ENCODE data around the gene GABBR2.

Gene GABBR2

GRCh38 chr9:98401140-98402018 lies 307.4 kb downstream of the GABBR2 start:
- Mint-ChIP-seq H3K27ac (no peak overlapping the region), H3K4me3 (no peak overlapping the region), H3K36me3 (no peaks in the 10 kb centered on the region), H3K4me1 (no peaks in the 10 kb centered on the region), H3K27me3 (peaks cover 17% of the 10 kb centered on the region), H3K9me3 (no peaks in the 10 kb centered on the region)
- no peak for DNase-seq
- CTCF ChIA-PET, result no interaction called here

GRCh38 chr9:98399950-98400683 lies 308.6 kb downstream of the GABBR2 start:
- no peak overlapping the region for H3K4me3 Mint-ChIP-seq
- no peak for DNase-seq
- H3K36me3 Mint-ChIP-seq, result no peaks in the 10 kb centered on the region
- H3K9me3 Mint-ChIP-seq, result no peaks in the 10 kb centered on the region
- H3K4me1 Mint-ChIP-seq, result no peaks in the 10 kb centered on the region
- peaks cover 21% of the 10 kb centered on the region for H3K27me3 Mint-ChIP-seq
- CTCF ChIA-PET, result no interaction called here
- H3K27ac Mint-ChIP-seq, result no peak overlapping the region

GRCh38 chr9:98396656-98397055 lies 312.1 kb downstream of the GABBR2 start:
- Mint-ChIP-seq H3K9me3 (no peaks in the 10 kb centered on the region), H3K27me3 (peaks cover 17% of the 10 kb centered on the region), H3K4me3 (no peak overlapping the region), H3K27ac (no peak overlapping the region), H3K36me3 (no peaks in the 10 kb centered on the region), H3K4me1 (peaks cover 2% of the 10 kb centered on the region)
- CTCF ChIA-PET, result no interaction called here
- no peak for DNase-seq

GRCh38 chr9:98396236-98396635 lies 312.5 kb downstream of the GABBR2 start:
- Mint-ChIP-seq H3K27ac (no peak overlapping the region), H3K27me3 (peaks cover 17% of the 10 kb centered on the region), H3K4me1 (peaks cover 6% of the 10 kb centered on the region), H3K9me3 (no peaks in the 10 kb centered on the region), H3K4me3 (no peak overlapping the region), H3K36me3 (no peaks in the 10 kb centered on the region)
- CTCF ChIA-PET, result no interaction called here
- no peak for DNase-seq

GRCh38 chr9:98391867-98392266 lies 316.9 kb downstream of the GABBR2 start:
- Mint-ChIP-seq H3K4me1 (peaks cover 6% of the 10 kb centered on the region), H3K36me3 (no peaks in the 10 kb centered on the region), H3K27me3 (peaks cover 8% of the 10 kb centered on the region), H3K27ac (no peak overlapping the region), H3K4me3 (no peak overlapping the region), H3K9me3 (no peaks in the 10 kb centered on the region)
- no peak for DNase-seq
- CTCF ChIA-PET, result no interaction called here

GRCh38 chr9:98391406-98391805 lies 317.3 kb downstream of the GABBR2 start:
- no peak overlapping the region for H3K4me3 Mint-ChIP-seq
- no peak for DNase-seq
- H3K9me3 Mint-ChIP-seq, result no peaks in the 10 kb centered on the region
- peaks cover 8% of the 10 kb centered on the region for H3K27me3 Mint-ChIP-seq
- peaks cover 6% of the 10 kb centered on the region for H3K4me1 Mint-ChIP-seq
- no peaks in the 10 kb centered on the region for H3K36me3 Mint-ChIP-seq
- CTCF ChIA-PET, result no interaction called here
- no peak overlapping the region for H3K27ac Mint-ChIP-seq

- peaks cover 3% of the 10 kb centered on the region for H3K27me3 Mint-ChIP-seq
- H3K36me3 Mint-ChIP-seq, result no peaks in the 10 kb centered on the region
- no peaks in the 10 kb centered on the region for H3K9me3 Mint-ChIP-seq
- H3K4me1 Mint-ChIP-seq, result no peaks in the 10 kb centered on the region
- no peak overlapping the region for H3K27ac Mint-ChIP-seq
- H3K4me3 Mint-ChIP-seq, result no peak overlapping the region
- no peak for DNase-seq
- CTCF ChIA-PET, result no interaction called here
Observed at GRCh38 chr9:98385751-98386150, 323.0 kb downstream of the GABBR2 start.

GRCh38 chr9:98383758-98384157 lies 325.0 kb downstream of the GABBR2 start:
- CTCF ChIA-PET, result no interaction called here
- H3K27ac Mint-ChIP-seq, result no peak overlapping the region
- no peaks in the 10 kb centered on the region for H3K4me1 Mint-ChIP-seq
- H3K9me3 Mint-ChIP-seq, result no peaks in the 10 kb centered on the region
- no peaks in the 10 kb centered on the region for H3K36me3 Mint-ChIP-seq
- peaks cover 2% of the 10 kb centered on the region for H3K27me3 Mint-ChIP-seq
- no peak overlapping the region for H3K4me3 Mint-ChIP-seq
- no peak for DNase-seq

GRCh38 chr9:98381311-98382103 lies 327.2 kb downstream of the GABBR2 start:
- Mint-ChIP-seq H3K4me1 (no peaks in the 10 kb centered on the region), H3K4me3 (no peak overlapping the region), H3K9me3 (no peaks in the 10 kb centered on the region), H3K27ac (no peak overlapping the region), H3K36me3 (no peaks in the 10 kb centered on the region), H3K27me3 (no peaks in the 10 kb centered on the region)
- DNase-seq, result no peak
- CTCF ChIA-PET, result no interaction called here

- no peak overlapping the region for H3K27ac Mint-ChIP-seq
- no peaks in the 10 kb centered on the region for H3K9me3 Mint-ChIP-seq
- CTCF ChIA-PET, result no interaction called here
- H3K4me3 Mint-ChIP-seq, result no peak overlapping the region
- H3K27me3 Mint-ChIP-seq, result peaks cover 2% of the 10 kb centered on the region
- no peaks in the 10 kb centered on the region for H3K36me3 Mint-ChIP-seq
- H3K4me1 Mint-ChIP-seq, result no peaks in the 10 kb centered on the region
- DNase-seq, result no peak
Observed at GRCh38 chr9:98380065-98380681, 328.6 kb downstream of the GABBR2 start.

- Mint-ChIP-seq H3K4me3 (no peak overlapping the region), H3K36me3 (no peaks in the 10 kb centered on the region), H3K27me3 (peaks cover 4% of the 10 kb centered on the region), H3K4me1 (no peaks in the 10 kb centered on the region), H3K27ac (no peak overlapping the region), H3K9me3 (no peaks in the 10 kb centered on the region)
- CTCF ChIA-PET, result no interaction called here
- DNase-seq, result no peak
Observed at GRCh38 chr9:98379572-98379971, 329.2 kb downstream of the GABBR2 start.

- CTCF ChIA-PET, result no interaction called here
- no peak overlapping the region for H3K27ac Mint-ChIP-seq
- H3K27me3 Mint-ChIP-seq, result peaks cover 4% of the 10 kb centered on the region
- H3K4me1 Mint-ChIP-seq, result no peaks in the 10 kb centered on the region
- no peaks in the 10 kb centered on the region for H3K36me3 Mint-ChIP-seq
- H3K9me3 Mint-ChIP-seq, result no peaks in the 10 kb centered on the region
- no peak overlapping the region for H3K4me3 Mint-ChIP-seq
- DNase-seq, result no peak
Observed at GRCh38 chr9:98378794-98379193, 329.9 kb downstream of the GABBR2 start.

- H3K36me3 Mint-ChIP-seq, result no peaks in the 10 kb centered on the region
- no peaks in the 10 kb centered on the region for H3K9me3 Mint-ChIP-seq
- H3K27me3 Mint-ChIP-seq, result peaks cover 4% of the 10 kb centered on the region
- H3K27ac Mint-ChIP-seq, result no peak overlapping the region
- CTCF ChIA-PET, result no interaction called here
- H3K4me1 Mint-ChIP-seq, result no peaks in the 10 kb centered on the region
- H3K4me3 Mint-ChIP-seq, result no peak overlapping the region
- no peak for DNase-seq
Observed at GRCh38 chr9:98378206-98378780, 330.4 kb downstream of the GABBR2 start.

- Mint-ChIP-seq H3K27ac (no peak overlapping the region), H3K4me1 (no peaks in the 10 kb centered on the region), H3K27me3 (peaks cover 4% of the 10 kb centered on the region), H3K4me3 (no peak overlapping the region), H3K9me3 (no peaks in the 10 kb centered on the region), H3K36me3 (no peaks in the 10 kb centered on the region)
- no peak for DNase-seq
- CTCF ChIA-PET, result no interaction called here
Observed at GRCh38 chr9:98375138-98375726, 333.5 kb downstream of the GABBR2 start.
